IMR-90 (cell line): ENCODE results near the gene IL13RA1. TPM values are rescaled to one million over a fixed set of nuclear protein-coding genes. Genes with fewer than 3 reads are reported as not detected.
A peak's percentile ranks its signal among the peaks of the same experiment; 100 is the strongest.

Experiments used
- ATAC-seq: fragments of 200-7000 bp; cut with Tn5 transposase; 2 replicates; pipeline ENCODE4 v1.9.1; 2020; ENCODE audit warnings: low read depth, mild to moderate bottlenecking, moderate library complexity
- BruUV-seq: library from RNA; stranded (reverse); fragments of 400-500 nt; replicated peaks from 2 replicates; lab custom pipeline; 2021; lab: Mats Ljungman, UMichigan
- CTCF ChIA-PET: fragments of 300-600 bp; formaldehyde crosslinking; extraction: SDS; loops from one replicate; lab custom pipeline; 2021; ENCODE audit warnings: antibody characterized with exemption; lab: Yijun Ruan, JAX
- POLR2A ChIA-PET: fragments of 300-600 bp; sonication (Branson Sonifier 250); formaldehyde crosslinking; loops from one replicate; lab custom pipeline; 2022; ENCODE audit warnings: antibody characterized with exemption; ENCODE audit not compliant: unreplicated experiment; lab: Charles Lee
- DNase-seq: peaks from one replicate; pipeline ENCODE4 v3.0.0; 2013
- H2AFZ ChIP-seq: replicated peaks from 2 replicates; pipeline ENCODE3; 2013; ENCODE audit warnings: low read length, mild to moderate bottlenecking; ENCODE audit not compliant: poor library complexity
- H2AK5ac ChIP-seq: 2 replicates; pipeline ENCODE4 v1.6.1; 2013; ENCODE audit warnings: low read depth, low read length, inconsistent platforms
- H2AK9ac ChIP-seq: replicated peaks from 2 replicates; pipeline ENCODE3; 2013; ENCODE audit warnings: mild to moderate bottlenecking, low read depth, low read length, moderate library complexity; ENCODE audit not compliant: poor library complexity
- H2BK120ac ChIP-seq: 2 replicates; pipeline ENCODE4 v1.6.1; 2013; ENCODE audit warnings: low read depth, low read length, inconsistent platforms
- H2BK15ac ChIP-seq: 3 replicates; pipeline ENCODE4 v1.6.1; 2013; ENCODE audit warnings: low read depth, low read length, inconsistent platforms
- H2BK20ac ChIP-seq: 2 replicates; pipeline ENCODE4 v1.6.1; 2013; ENCODE audit warnings: low read depth, mild to moderate bottlenecking, inconsistent platforms, low read length, moderate library complexity
- H2BK5ac ChIP-seq: 2 replicates; pipeline ENCODE4 v1.6.1; 2013; ENCODE audit warnings: mild to moderate bottlenecking, low read depth, low read length, inconsistent platforms; ENCODE audit not compliant: poor library complexity, severe bottlenecking
- H3K14ac ChIP-seq: replicated peaks from 2 replicates; pipeline ENCODE4 v1.6.1; 2013; ENCODE audit warnings: low read depth, low read length, inconsistent platforms
- H3K18ac ChIP-seq: 2 replicates; pipeline ENCODE4 v1.6.1; 2013; ENCODE audit warnings: low read depth, low read length, control low read depth
- H3K23ac ChIP-seq: 2 replicates; pipeline ENCODE4 v1.6.1; 2013; ENCODE audit warnings: low read depth, low read length, inconsistent platforms
- H3K27ac ChIP-seq: 2 replicates; pipeline ENCODE4 v1.5.1; 2013; ENCODE audit warnings: mild to moderate bottlenecking, control low read depth, low read length; ENCODE audit not compliant: insufficient read depth
- H3K27me3 ChIP-seq: 2 replicates; pipeline ENCODE4 v1.6.1; 2013; ENCODE audit warnings: low read length; ENCODE audit not compliant: control insufficient read depth, insufficient read depth
- H3K36me3 ChIP-seq: 2 replicates; pipeline ENCODE4 v1.6.1; 2013; ENCODE audit warnings: low read length, mixed read lengths; ENCODE audit not compliant: control insufficient read depth, insufficient read depth
- H3K4ac ChIP-seq: 2 replicates; pipeline ENCODE4 v1.6.1; 2013; ENCODE audit warnings: low read depth, low read length, inconsistent platforms
- H3K4me1 ChIP-seq: 2 replicates; pipeline ENCODE4 v1.6.1; 2013; ENCODE audit warnings: low read length, mixed read lengths; ENCODE audit not compliant: control insufficient read depth, insufficient read depth
- H3K4me2 ChIP-seq: 2 replicates; pipeline ENCODE4 v1.6.1; 2013; ENCODE audit warnings: low read depth, mild to moderate bottlenecking, control low read depth, low read length, moderate library complexity
- H3K4me3 ChIP-seq: 2 replicates; pipeline ENCODE4 v1.5.1; 2013; ENCODE audit warnings: low read depth, mild to moderate bottlenecking, control low read depth, low read length, moderate library complexity; ENCODE audit not compliant: insufficient read depth
- H3K56ac ChIP-seq: 2 replicates; pipeline ENCODE4 v1.6.1; 2013; ENCODE audit warnings: low read length, inconsistent platforms; ENCODE audit not compliant: insufficient read depth; ENCODE audit errors: extremely low read depth
- H3K79me1 ChIP-seq, 2 experiments: 2 replicates each; pipeline ENCODE4 v1.6.1; 2013; ENCODE audit warnings: low read length in 2 of 2, inconsistent platforms in 1 of 2, low read depth in 1 of 2
- H3K9ac ChIP-seq: 2 replicates; pipeline ENCODE4 v1.6.1; 2013; ENCODE audit warnings: low read depth, low read length, control low read depth
- H3K9me1 ChIP-seq: 2 replicates; pipeline ENCODE4 v1.6.1; 2013; ENCODE audit warnings: low read length, inconsistent platforms; ENCODE audit not compliant: insufficient read depth
- H3K9me3 ChIP-seq: 2 replicates; pipeline ENCODE4 v1.6.1; 2013; ENCODE audit warnings: low read length; ENCODE audit not compliant: control insufficient read depth, insufficient read depth
- H4K20me1 ChIP-seq: 2 replicates; pipeline ENCODE4 v1.6.1; 2013; ENCODE audit warnings: low read length, inconsistent platforms; ENCODE audit not compliant: insufficient read depth
- H4K5ac ChIP-seq: 2 replicates; pipeline ENCODE4 v1.6.1; 2013; ENCODE audit warnings: mild to moderate bottlenecking, low read depth, low read length, control low read depth
- H4K8ac ChIP-seq, 2 experiments: 2 replicates each; pipeline ENCODE4 v1.6.1; 2013; ENCODE audit warnings: low read depth in 2 of 2, low read length in 2 of 2, control low read depth in 1 of 2, inconsistent platforms in 1 of 2
- H4K91ac ChIP-seq: 2 replicates; pipeline ENCODE4 v1.6.1; 2013; ENCODE audit warnings: low read depth, low read length, inconsistent platforms; ENCODE audit not compliant: insufficient read depth
- BHLHE40 ChIP-seq: fragments of 150-350 bp; IDR thresholded peaks from 2 replicates; pipeline ENCODE4 v1.6.1; 2016; ENCODE audit warnings: mild to moderate bottlenecking, low read depth, low read length
- CEBPB ChIP-seq: IDR thresholded peaks from 2 replicates; pipeline ENCODE4 v1.6.1; 2012; ENCODE audit warnings: low read depth, low read length, improper control_type of control experiment
- CHD1 ChIP-seq: IDR thresholded peaks from 2 replicates; pipeline ENCODE4 v1.6.1; 2012; ENCODE audit warnings: low read depth, low read length, improper control_type of control experiment
- CTCF ChIP-seq: conservative IDR thresholded peaks from 2 replicates; pipeline ENCODE4 v1.5.1; 2012; ENCODE audit warnings: mild to moderate bottlenecking, low read depth, low read length, improper control_type of control experiment
- ELK1 ChIP-seq: fragments of 150-350 bp; IDR thresholded peaks from 2 replicates; pipeline ENCODE4 v1.6.1; 2016; ENCODE audit warnings: low read depth, mild to moderate bottlenecking, low read length, moderate library complexity, borderline replicate concordance
- FOS ChIP-seq: fragments of 150-350 bp; IDR thresholded peaks from 2 replicates; pipeline ENCODE4 v1.6.1; 2016; ENCODE audit warnings: low read depth, low read length
- MAFK ChIP-seq: IDR thresholded peaks from 2 replicates; pipeline ENCODE4 v1.6.1; 2012; ENCODE audit warnings: low read depth, low read length, improper control_type of control experiment
- MXI1 ChIP-seq: IDR thresholded peaks from 2 replicates; pipeline ENCODE4 v1.6.1; 2012; ENCODE audit warnings: low read depth, mild to moderate bottlenecking, low read length, moderate library complexity, borderline replicate concordance
- NFE2L2 ChIP-seq: fragments of 150-350 bp; IDR thresholded peaks from 2 replicates; pipeline ENCODE4 v1.6.1; 2016; ENCODE audit warnings: low read depth, mild to moderate bottlenecking, low read length
- POLR2A ChIP-seq: IDR thresholded peaks from 2 replicates; pipeline ENCODE4 v1.6.1; 2012; ENCODE audit warnings: mild to moderate bottlenecking, low read depth, low read length
- RAD21 ChIP-seq: IDR thresholded peaks from 2 replicates; pipeline ENCODE4 v1.6.1; 2012; ENCODE audit warnings: low read length, improper control_type of control experiment
- RCOR1 ChIP-seq: IDR thresholded peaks from 2 replicates; pipeline ENCODE4 v1.6.1; 2012; ENCODE audit warnings: mild to moderate bottlenecking, low read length, improper control_type of control experiment; ENCODE audit not compliant: insufficient replicate concordance
- RFX5 ChIP-seq: IDR thresholded peaks from 2 replicates; pipeline ENCODE4 v1.8.0; 2012; ENCODE audit warnings: low read depth, mild to moderate bottlenecking, low read length, moderate library complexity
- SMC3 ChIP-seq: fragments of 150-350 bp; IDR thresholded peaks from 2 replicates; pipeline ENCODE4 v1.6.1; 2016; ENCODE audit warnings: low read depth, mild to moderate bottlenecking, antibody characterized with exemption, low read length, moderate library complexity
- WGBS, 2 experiments: methylation state at CpG; one replicate each; pipeline versions ENCODE4 v1.1.5 to v1.1.7; 2013; ENCODE audit warnings: missing lambda C conversion rate in 2 of 2; ENCODE audit not compliant: insufficient read length in 1 of 2; ENCODE audit errors: extremely low coverage in 2 of 2; 5-methylcytosine and 5-hydroxymethylcytosine counted together
- dilution Hi-C: fragments of 300-500 bp; cut with HindIII; formaldehyde crosslinking; loops from one replicate; pipeline ENCODE4 v1.14.3; 2018; ENCODE audit warnings: low sequenced_read_pairs; ENCODE audit not compliant: unreplicated experiment
- in situ Hi-C: fragments of 300-500 bp; cut with MboI; formaldehyde crosslinking; loops from 3 replicates; pipeline ENCODE4 v1.14.3; 2019; ENCODE audit warnings: low sequenced_read_pairs, inconsistent platforms, mixed read lengths
- intact Hi-C: fragments of 100-400 bp; cut with micrococcal nuclease; formaldehyde crosslinking; loops from 2 replicates; pipeline ENCODE4 v1.10.0; 2022
- polyA plus RNA-seq, 3 experiments: library from polyadenylated mRNA; depleted of rRNA; stranded (reverse); fragments of >200 nt; gene quantifications; 2 replicates each; pipeline ENCODE4 v1.2.3, GENCODE V29; 2012; ENCODE audit warnings: low replicate concordance in 1 of 3
- total RNA-seq: library from RNA; depleted of rRNA; stranded (reverse); fragments of >200 nt; gene quantifications from 2 replicates; pipeline ENCODE4 v1.2.3, GENCODE V29; 2012
- TF ChIP-seq, protein P1 (sequence below): fragments of 150-350 bp; IDR thresholded peaks from 2 replicates; pipeline ENCODE4 v1.6.1; 2017; ENCODE audit warnings: mild to moderate bottlenecking, antibody characterized with exemption, low read length, low read depth

The IL13RA1 gene
- total and polyA plus RNA-seq, 2 of the 4 experiments (the other 2 are of a cell fraction): 24.2 to 31.7 TPM

DNA sequence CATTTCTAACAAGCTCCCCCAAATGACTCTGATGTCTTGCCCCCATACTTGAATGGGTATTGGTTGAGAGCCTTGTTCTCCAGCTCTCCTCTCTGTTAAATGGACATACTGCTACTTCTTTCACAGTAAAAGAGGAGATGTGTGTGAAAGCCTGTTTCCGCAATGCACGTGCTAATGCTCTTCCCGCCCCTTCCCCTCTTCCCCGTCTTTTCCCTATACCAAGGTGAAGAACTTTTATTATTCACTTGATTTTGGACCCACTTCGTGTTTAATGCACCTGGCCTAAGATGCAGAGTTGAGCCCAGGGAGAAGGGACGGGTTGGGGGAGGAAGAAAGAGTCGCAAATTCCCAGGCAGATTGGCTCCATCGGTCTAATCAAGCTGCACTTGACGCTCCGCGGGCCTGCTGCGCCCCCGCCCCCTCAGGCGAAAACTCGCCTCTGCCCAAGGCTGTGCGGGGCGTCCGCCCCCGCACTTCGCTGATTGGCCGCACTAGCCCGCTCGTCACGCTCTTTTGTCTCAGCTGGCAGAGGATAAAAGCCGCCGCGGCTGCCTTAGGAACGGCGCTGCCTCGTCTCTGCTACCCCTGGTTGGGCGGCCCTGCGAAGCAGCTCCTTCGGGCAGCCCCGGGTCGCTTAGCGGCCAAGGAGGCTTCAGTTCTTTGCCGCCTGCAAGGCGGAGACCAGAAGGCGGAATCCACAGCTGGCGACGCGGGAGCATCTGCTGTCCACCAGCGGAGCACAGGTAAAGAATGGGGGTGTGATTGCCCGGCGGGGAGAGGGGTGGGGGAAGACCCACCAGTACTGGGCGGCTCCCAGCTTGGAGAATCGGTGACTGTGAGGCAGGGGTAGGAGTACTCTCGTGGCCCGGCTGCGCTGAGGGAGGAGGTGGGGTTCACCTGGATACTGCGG, 96.1 kb downstream of the IL13RA1 start, which contains the start of gene ZCCHC12:
Gene ZCCHC12 (plus strand): TSS at position 562 of the 910 bp plus-strand sequence. CDS start 1,421 bp downstream, outside the sequence.
- Histone ChIP-seq H3K79me1 (no peaks in the 10 kb centered on the region), H3K27ac (no peak within 1 kb of the TSS), H2BK15ac (no peak within 1 kb of the TSS), H3K36me3 (no peaks in the 10 kb centered on the region), H3K56ac (no peak within 1 kb of the TSS), H3K23ac (no peak within 1 kb of the TSS), H2AFZ (peak within 1 kb of the TSS; percentile 60), H4K20me1 (no peaks in the 10 kb centered on the region), H3K4me1 (no peaks in the 10 kb centered on the region), H2BK120ac (no peak within 1 kb of the TSS), H3K4me2 (peak within 1 kb of the TSS; percentile 77), H3K9me1 (no peaks in the 10 kb centered on the region), H2AK9ac (no peak within 1 kb of the TSS), H3K9me3 (peaks cover 3% of the 10 kb centered on the region; the same call in 1 of the 2 replicates), H3K4me3 (no peak within 1 kb of the TSS), H4K91ac (no peak within 1 kb of the TSS), H4K8ac (no peak within 1 kb of the TSS), H3K4ac (no peak within 1 kb of the TSS), H4K5ac (no peak within 1 kb of the TSS), H3K14ac (no peak within 1 kb of the TSS), H3K27me3 (peaks cover 44% of the 10 kb centered on the region), H2BK5ac (no peak within 1 kb of the TSS), H3K9ac (no peak within 1 kb of the TSS), H3K18ac (no peak within 1 kb of the TSS), H2BK20ac (no peak within 1 kb of the TSS), H2AK5ac (no peak within 1 kb of the TSS)
- ChIA-PET POLR2A (no interaction called here), CTCF (no interaction called here)
- ATAC-seq (peak; percentile 88), DNase-seq (peak; percentile 37)
- WGBS, 2 experiments: 37% methylated on average over 13 of the region's 51 CpGs; no CpG with 5 or more reads in 1 of the 2 experiments
- no TSS peak for BruUV-seq
- dilution Hi-C loops: no loop called here
- in situ Hi-C loops: loop anchor here (25.0 kb wide), 1 partner anchor 361 kb away; no protein-coding TSS in a partner anchor
- intact Hi-C loops: no loop called here
- no peak for TF ChIP-seq SMC3
- TF ChIP-seq RFX5: no peak
- TF ChIP-seq, protein P1, sequence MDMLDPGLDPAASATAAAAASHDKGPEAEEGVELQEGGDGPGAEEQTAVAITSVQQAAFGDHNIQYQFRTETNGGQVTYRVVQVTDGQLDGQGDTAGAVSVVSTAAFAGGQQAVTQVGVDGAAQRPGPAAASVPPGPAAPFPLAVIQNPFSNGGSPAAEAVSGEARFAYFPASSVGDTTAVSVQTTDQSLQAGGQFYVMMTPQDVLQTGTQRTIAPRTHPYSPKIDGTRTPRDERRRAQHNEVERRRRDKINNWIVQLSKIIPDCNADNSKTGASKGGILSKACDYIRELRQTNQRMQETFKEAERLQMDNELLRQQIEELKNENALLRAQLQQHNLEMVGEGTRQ: no peak
- TF ChIP-seq CEBPB: no peak
- TF ChIP-seq NFE2L2: no peak
- no peak for TF ChIP-seq MAFK
- TF ChIP-seq RAD21: no peak
- TF ChIP-seq CTCF: no peak
- no peak for TF ChIP-seq RCOR1
- TF ChIP-seq FOS: no peak
- TF ChIP-seq CHD1: no peak
- TF ChIP-seq BHLHE40: no peak
- no peak for TF ChIP-seq POLR2A
- no peak for TF ChIP-seq MXI1
- no peak for TF ChIP-seq ELK1
